HepG2 (cell line): ENCODE results near the gene KIRREL2. TPM values are rescaled to one million over a fixed set of nuclear protein-coding genes. Genes with fewer than 3 reads are reported as not detected.

Experiments
- ATAC-seq: fragments of 200-7000 bp; cut with Tn5 transposase; 3 replicates; pipeline ENCODE4 v1.9.1; 2020; ENCODE audit warnings: mild to moderate bottlenecking, moderate library complexity
- BruUV-seq: library from RNA; stranded (reverse); fragments of 400-500 nt; replicated peaks from 2 replicates; lab custom pipeline; 2021; lab: Mats Ljungman, UMichigan
- CTCF ChIA-PET: fragments of 300-600 bp; formaldehyde crosslinking; extraction: SDS; loops from one replicate; lab custom pipeline; 2021; ENCODE audit warnings: low total read pairs, inconsistent platforms, low intra/inter-chr PET ratio; lab: Yijun Ruan, JAX
- POLR2A ChIA-PET: fragments of 350-600 bp; sonication (Branson Sonifier 250); formaldehyde crosslinking; loops from one replicate; lab custom pipeline; 2020; ENCODE audit warnings: antibody characterized with exemption, inconsistent platforms; lab: Yijun Ruan, JAX
- DNase-seq: peaks from one replicate; pipeline ENCODE4 v3.0.0-alpha.2; 2015; ENCODE audit warnings: low spot score
- FAIRE-seq: peaks from 3 replicates; lab custom pipeline; 2011; peaks lifted over from hg19 to GRCh38; lab: Jason Lieb, UNC
- H2AFZ ChIP-seq: one replicate; pipeline ENCODE4 v1.6.1; 2011; ENCODE audit warnings: low read length, inconsistent platforms
- H3K27ac ChIP-seq: fragments of 300-600 bp; 3 replicates; pipeline ENCODE4 v1.8.0; 2011; ENCODE audit warnings: mixed run types, mild to moderate bottlenecking, mixed read lengths, low read length, inconsistent platforms; ENCODE audit not compliant: insufficient read depth; ENCODE audit errors: extremely low read length
- H3K27me3 ChIP-seq, 2 experiments: fragments of 200-600 bp in 1 of 2; 2 replicates in 1 of 2; 3 replicates in 1 of 2; pipeline versions ENCODE4 v1.6.0 to v1.8.0; 2011; ENCODE audit warnings: low read length in 2 of 2, mild to moderate bottlenecking in 2 of 2, moderate library complexity in 2 of 2, inconsistent platforms in 1 of 2; ENCODE audit not compliant: insufficient read depth in 2 of 2, control insufficient read depth in 1 of 2
- H3K36me3 ChIP-seq, 2 experiments: fragments of 200-600 bp in 1 of 2; replicated peaks in 1 of 2; 2 replicates in 1 of 2; 3 replicates in 1 of 2; pipeline versions ENCODE4 v1.5.1 to v1.8.0; 2011; ENCODE audit warnings: low read length in 2 of 2, inconsistent platforms in 1 of 2; ENCODE audit not compliant: insufficient read depth in 2 of 2, control insufficient read depth in 1 of 2
- H3K4me1 ChIP-seq: 2 replicates; pipeline ENCODE4 v1.5.1; 2012; ENCODE audit warnings: low read length, inconsistent platforms; ENCODE audit not compliant: insufficient read depth
- H3K4me2 ChIP-seq: 2 replicates; pipeline ENCODE4 v1.6.0; 2011; ENCODE audit warnings: low read depth, low read length, inconsistent platforms
- H3K4me3 ChIP-seq, 3 experiments: fragments of 200-600 bp in 1 of 3; sonication (generic), shearing (Covaris generic) in 1 of 3; replicated peaks in 1 of 3; 2 replicates each; pipeline ENCODE4 v1.5.1; 2011 to 2016; ENCODE audit warnings: low read length in 3 of 3, inconsistent platforms in 2 of 3, low read depth in 2 of 3, mild to moderate bottlenecking in 2 of 3, control low read depth in 1 of 3, mixed read lengths in 1 of 3; ENCODE audit not compliant: insufficient read depth in 1 of 3
- H3K79me2 ChIP-seq: one replicate; pipeline ENCODE4 v1.6.1; 2011; ENCODE audit warnings: low read length, inconsistent platforms; ENCODE audit not compliant: insufficient read depth
- H3K9ac ChIP-seq: 2 replicates; pipeline ENCODE4 v1.6.0; 2011; ENCODE audit warnings: mild to moderate bottlenecking, low read depth, low read length, inconsistent platforms; ENCODE audit not compliant: insufficient read depth
- H3K9me3 ChIP-seq: 2 replicates; pipeline ENCODE4 v1.5.1; 2012; ENCODE audit warnings: mild to moderate bottlenecking, low read length
- H4K20me1 ChIP-seq: 2 replicates; pipeline ENCODE4 v1.6.0; 2011; ENCODE audit warnings: inconsistent platforms, mild to moderate bottlenecking, low read length, moderate library complexity; ENCODE audit not compliant: insufficient read depth
- PHF5A ChIP-seq: IDR thresholded peaks from one replicate; pipeline ENCODE4 v1.6.1; 2018; ENCODE audit warnings: low read depth, missing genetic modification reagents; ENCODE audit not compliant: unreplicated experiment
- SRF ChIP-seq: IDR thresholded peaks from 2 replicates; pipeline ENCODE4 v1.6.1; 2011; ENCODE audit warnings: mild to moderate bottlenecking, low read depth, low read length, moderate library complexity
- ZNF136 ChIP-seq: sonication (generic); formaldehyde crosslinking; IDR thresholded peaks from 2 replicates; pipeline ENCODE4 v1.8.1; 2022; ENCODE audit warnings: low read depth, mild to moderate bottlenecking, moderate library complexity, missing genetic modification reagents
- ZNF329 ChIP-seq: sonication (generic); formaldehyde crosslinking; IDR thresholded peaks from 2 replicates; pipeline ENCODE4 v1.9.0; 2021; ENCODE audit warnings: low read depth, mild to moderate bottlenecking, missing genetic modification reagents
- ZNF460 ChIP-seq: sonication (generic); formaldehyde crosslinking; IDR thresholded peaks from 2 replicates; pipeline ENCODE4 v1.5.1; 2020; ENCODE audit warnings: missing genetic modification reagents, mild to moderate bottlenecking, borderline replicate concordance
- ZNF790 ChIP-seq: sonication (generic); formaldehyde crosslinking; IDR thresholded peaks from 2 replicates; pipeline ENCODE4 v1.8.0; 2022; ENCODE audit warnings: missing genetic modification reagents, mild to moderate bottlenecking, borderline replicate concordance
- ZNF891 ChIP-seq: sonication (generic); formaldehyde crosslinking; IDR thresholded peaks from 2 replicates; pipeline ENCODE4 v1.5.0; 2020; ENCODE audit warnings: mild to moderate bottlenecking, missing genetic modification reagents
- WGBS: methylation state at CpG from one replicate; pipeline ENCODE4 v1.1.6; 2017; ENCODE audit warnings: low lambda C conversion rate; 5-methylcytosine and 5-hydroxymethylcytosine counted together
- in situ Hi-C: cut with HindIII; loops from 2 replicates; pipeline ENCODE4 v1.10.0; 2017; ENCODE audit warnings: low pct_unique_long_range_greater_than_20kb; ENCODE audit not compliant: extremely low pct_ligation_motif_present
- intact Hi-C: fragments of 100-400 bp; cut with micrococcal nuclease; formaldehyde crosslinking; loops from one replicate; pipeline ENCODE4 v1.10.0; 2022; ENCODE audit not compliant: unreplicated experiment
- polyA plus RNA-seq, 8 experiments: library from polyadenylated mRNA; depleted of rRNA in 3 of 8; stranded (reverse) in 7 of 8; unstranded in 1 of 8; fragments of >200 nt; fragmentation: Illumina TruSeq in 4 of 8; extraction: Trizol in 4 of 8; gene quantifications; 2 replicates each; pipeline versions ENCODE4 v1.2.1 to v1.2.3, GENCODE V29; 2011 to 2016; ENCODE audit warnings: low read depth in 4 of 8, missing spikeins in 1 of 8, mixed read lengths in 1 of 8; ENCODE audit not compliant: insufficient read depth in 1 of 8
- total RNA-seq, 5 experiments: library from RNA; depleted of rRNA; stranded (reverse); fragments of >200 nt; fragmentation: Illumina TruSeq; extraction: Trizol; gene quantifications; 2 replicates each; pipeline ENCODE4 v1.2.3, GENCODE V29; 2016; ENCODE audit warnings: low read depth in 1 of 5
- TF ChIP-seq, protein P1 (sequence below): sonication (generic); formaldehyde crosslinking; IDR thresholded peaks from 2 replicates; pipeline ENCODE4 v1.4.0; 2020; ENCODE audit warnings: low read depth, missing genetic modification reagents

Gene KIRREL2
- total and polyA plus RNA-seq, 2 of the 13 experiments (the other 11 are each of a cell fraction or from before 2014, with no cell fraction given) = 0.18 to 2.4 TPM

DNA sequence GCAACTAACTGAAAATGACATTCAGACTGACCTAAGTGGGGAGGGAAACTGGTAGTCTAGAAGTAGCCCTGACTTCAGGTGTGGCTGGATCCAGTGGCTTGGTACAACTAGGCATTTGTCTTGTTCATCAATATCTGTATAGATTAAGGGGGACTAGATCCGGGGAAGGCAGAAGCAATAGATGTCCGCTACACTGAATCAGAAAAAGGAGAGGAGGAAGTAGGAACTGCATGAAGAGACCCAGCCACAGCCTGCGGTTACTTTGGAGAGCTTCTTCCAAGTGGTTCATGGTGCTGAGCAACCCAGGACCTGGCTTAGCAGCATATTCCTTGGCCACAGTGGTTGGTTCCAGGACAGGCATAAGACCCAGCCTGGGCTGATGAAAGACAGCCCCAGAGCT is 34.1 kb upstream of the KIRREL2 start:
- no peak overlapping the region for H3K9ac ChIP-seq
- peaks cover 21% of the 10 kb centered on the region for H3K4me1 ChIP-seq
- 35% methylated on average over 3 of the region's 3 CpGs for WGBS
- H4K20me1 ChIP-seq = no peaks in the 10 kb centered on the region
- no peak overlapping the region for H3K27ac ChIP-seq
- H3K4me2 ChIP-seq = no peak overlapping the region
- intact Hi-C loops (no loop called here), in situ Hi-C loops (no loop called here)
- TF ChIP-seq ZNF329 (CRISPR knock-in tag) (peak; percentile 70; the same call in 1 of the 2 replicates), ZNF136 (CRISPR knock-in tag) (no peak), ZNF460 (CRISPR knock-in tag) (no peak), SRF (peak; percentile 25; the same call in 1 of the 2 replicates)
- no peak overlapping the region for H2AFZ ChIP-seq
- CTCF ChIA-PET = no interaction called here
- no peaks in the 10 kb centered on the region for H3K79me2 ChIP-seq
- no peak overlapping the region for H3K4me3 ChIP-seq
- FAIRE-seq (no peak), DNase-seq (no peak), ATAC-seq (no peak)
- no peaks in the 10 kb centered on the region; a peak in 1 of 5 replicates for H3K27me3 ChIP-seq
- POLR2A ChIA-PET = interaction anchor here (0.7 to 1.2 kb wide), 2 partner anchors 11 to 82 kb away, joined by 3 to 4 read pairs; no protein-coding TSS in a partner anchor
- H3K9me3 ChIP-seq = no peaks in the 10 kb centered on the region
- no TSS peak for BruUV-seq
- H3K36me3 ChIP-seq = no peaks in the 10 kb centered on the region

DNA sequence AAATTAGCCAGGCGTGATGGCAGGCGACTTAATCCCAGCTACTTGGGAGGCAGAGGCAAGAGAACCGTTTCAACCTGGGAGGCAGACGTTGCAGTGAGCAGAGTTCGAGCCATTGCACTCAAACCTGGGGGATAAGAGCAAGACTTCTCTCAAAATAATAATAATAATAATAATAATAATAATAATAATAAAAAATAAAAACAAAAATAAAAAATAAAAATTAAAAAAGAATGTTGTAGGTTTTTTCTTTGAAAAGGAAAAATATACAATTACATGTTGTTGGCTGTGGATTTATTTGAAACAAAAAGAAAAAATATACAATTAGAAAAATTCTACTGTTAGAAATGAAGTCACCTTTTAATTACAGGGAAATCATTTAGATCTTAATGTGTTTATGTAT is 32.6 kb upstream of the KIRREL2 start:
- in situ Hi-C loops (no loop called here), intact Hi-C loops (no loop called here)
- no peak for DNase-seq
- ChIA-PET CTCF (no interaction called here), POLR2A (no interaction called here)
- no peak overlapping the region for H3K27ac ChIP-seq
- no peak overlapping the region for H2AFZ ChIP-seq
- no TSS peak for BruUV-seq
- no peaks in the 10 kb centered on the region for H3K36me3 ChIP-seq
- no peak for FAIRE-seq
- H3K4me1 ChIP-seq = peaks cover 9% of the 10 kb centered on the region
- no peaks in the 10 kb centered on the region for H3K9me3 ChIP-seq
- no peak overlapping the region for H3K9ac ChIP-seq
- no peaks in the 10 kb centered on the region for H4K20me1 ChIP-seq
- WGBS = 40% methylated on average over 5 of the region's 5 CpGs
- no peak overlapping the region for H3K4me3 ChIP-seq
- H3K27me3 ChIP-seq = no peaks in the 10 kb centered on the region; a peak in 1 of 5 replicates
- H3K79me2 ChIP-seq = no peaks in the 10 kb centered on the region
- no peak overlapping the region for H3K4me2 ChIP-seq
- ATAC-seq = no peak
- TF ChIP-seq ZNF790 (no peak), ZNF891 (CRISPR knock-in tag) (no peak), PHF5A (CRISPR knock-in tag) (no peak)
- TF ChIP-seq, protein P1, sequence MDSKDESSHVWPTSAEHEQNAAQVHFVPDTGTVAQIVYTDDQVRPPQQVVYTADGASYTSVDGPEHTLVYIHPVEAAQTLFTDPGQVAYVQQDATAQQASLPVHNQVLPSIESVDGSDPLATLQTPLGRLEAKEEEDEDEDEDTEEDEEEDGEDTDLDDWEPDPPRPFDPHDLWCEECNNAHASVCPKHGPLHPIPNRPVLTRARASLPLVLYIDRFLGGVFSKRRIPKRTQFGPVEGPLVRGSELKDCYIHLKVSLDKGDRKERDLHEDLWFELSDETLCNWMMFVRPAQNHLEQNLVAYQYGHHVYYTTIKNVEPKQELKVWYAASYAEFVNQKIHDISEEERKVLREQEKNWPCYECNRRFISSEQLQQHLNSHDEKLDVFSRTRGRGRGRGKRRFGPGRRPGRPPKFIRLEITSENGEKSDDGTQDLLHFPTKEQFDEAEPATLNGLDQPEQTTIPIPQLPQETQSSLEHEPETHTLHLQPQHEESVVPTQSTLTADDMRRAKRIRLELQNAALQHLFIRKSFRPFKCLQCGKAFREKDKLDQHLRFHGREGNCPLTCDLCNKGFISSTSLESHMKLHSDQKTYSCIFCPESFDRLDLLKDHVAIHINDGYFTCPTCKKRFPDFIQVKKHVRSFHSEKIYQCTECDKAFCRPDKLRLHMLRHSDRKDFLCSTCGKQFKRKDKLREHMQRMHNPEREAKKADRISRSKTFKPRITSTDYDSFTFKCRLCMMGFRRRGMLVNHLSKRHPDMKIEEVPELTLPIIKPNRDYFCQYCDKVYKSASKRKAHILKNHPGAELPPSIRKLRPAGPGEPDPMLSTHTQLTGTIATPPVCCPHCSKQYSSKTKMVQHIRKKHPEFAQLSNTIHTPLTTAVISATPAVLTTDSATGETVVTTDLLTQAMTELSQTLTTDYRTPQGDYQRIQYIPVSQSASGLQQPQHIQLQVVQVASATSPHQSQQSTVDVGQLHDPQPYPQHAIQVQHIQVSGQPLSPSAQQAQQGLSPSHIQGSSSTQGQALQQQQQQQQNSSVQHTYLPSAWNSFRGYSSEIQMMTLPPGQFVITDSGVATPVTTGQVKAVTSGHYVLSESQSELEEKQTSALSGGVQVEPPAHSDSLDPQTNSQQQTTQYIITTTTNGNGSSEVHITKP (CRISPR knock-in tag) = no peak
